HFF-Myc (cell line): ENCODE data around the gene PLEKHG5.
A peak's percentile ranks its signal among the peaks of the same experiment; 100 is the strongest.
"Not testable (repeated sequence)": the region's sequence is repeated elsewhere in the genome, so short reads cannot be mapped to it uniquely, and the experiment has no call there.

ENCODE experiments used
- DNase-seq: peaks from one replicate; pipeline ENCODE4 v3.0.0-alpha.2; 2011; ENCODE audit warnings: low read depth; ENCODE audit errors: extremely low read depth
- H3K4me3 ChIP-seq: replicated peaks from 2 replicates; pipeline ENCODE4 v1.5.1; 2011; ENCODE audit warnings: low read depth, mild to moderate bottlenecking, control low read depth, low read length
- CTCF ChIP-seq: IDR thresholded peaks from 2 replicates; pipeline ENCODE4 v1.5.1; 2012; ENCODE audit warnings: mild to moderate bottlenecking, low read depth, low read length, control low read depth; ENCODE audit errors: missing control alignments

Gene PLEKHG5

GRCh38 chr1:6459850-6460265 lies 31.6 kb downstream of the PLEKHG5 start:
- no peak overlapping the region for H3K4me3 ChIP-seq
- DNase-seq = no peak

GRCh38 chr1:6456800-6457466 lies 34.5 kb downstream of the PLEKHG5 start:
- no peak for DNase-seq
- TF ChIP-seq CTCF = peak; percentile 6
- no peak overlapping the region for H3K4me3 ChIP-seq

More at GRCh38 chr1:6459850-6460265, 31.6 kb downstream of the PLEKHG5 start:
- no peak for TF ChIP-seq CTCF

- H3K4me3 ChIP-seq, DNase-seq: not testable (repeated sequence)
- peak; percentile 7 for TF ChIP-seq CTCF
These were observed 35.5 kb downstream of the PLEKHG5 start for GRCh38 chr1:6455752-6456520.

- no peak overlapping the region for H3K4me3 ChIP-seq
- DNase-seq = no peak
- no peak for TF ChIP-seq CTCF
These were observed 36.4 kb downstream of the PLEKHG5 start for GRCh38 chr1:6454856-6455751.

- H3K4me3 ChIP-seq, DNase-seq: not testable (repeated sequence)
These were observed 37.3 kb downstream of the PLEKHG5 start for GRCh38 chr1:6453895-6454855.

GRCh38 chr1:6450943-6451373 lies 40.5 kb downstream of the PLEKHG5 start:
- DNase-seq = no peak

GRCh38 chr1:6450486-6450885 lies 41.0 kb downstream of the PLEKHG5 start:
- H3K4me3 ChIP-seq = not testable (repeated sequence)

More at GRCh38 chr1:6450943-6451373, 40.5 kb downstream of the PLEKHG5 start:
- H3K4me3 ChIP-seq = no peak overlapping the region
- TF ChIP-seq CTCF = no peak

More at GRCh38 chr1:6450486-6450885, 41.0 kb downstream of the PLEKHG5 start:
- DNase-seq = not testable (repeated sequence)
